BE2C (cell line): ENCODE results near the gene UGT1A3.

ENCODE experiments used
- DNase-seq: peaks from one replicate; pipeline ENCODE4 v3.0.0-alpha.2; 2020
- H3K27me3 ChIP-seq: fragments of 250-450 bp; sonication (Bioruptor Pico); 2 replicates; pipeline ENCODE4 v1.5.1; 2020; ENCODE audit warnings: mild to moderate bottlenecking
- H3K36me3 ChIP-seq: fragments of 250-450 bp; sonication (Bioruptor Pico); 2 replicates; pipeline ENCODE4 v1.5.1; 2020; ENCODE audit warnings: mild to moderate bottlenecking
- H3K4me1 ChIP-seq: fragments of 250-450 bp; sonication (Bioruptor Pico); 2 replicates; pipeline ENCODE4 v1.5.1; 2020
- H3K4me3 ChIP-seq: 2 replicates; pipeline ENCODE4 v1.5.1; 2011; ENCODE audit warnings: low read depth, low read length
- H3K9me3 ChIP-seq: fragments of 250-450 bp; sonication (Bioruptor Pico); 2 replicates; pipeline ENCODE4 v1.5.1; 2020
- CTCF ChIP-seq: IDR thresholded peaks from 2 replicates; pipeline ENCODE4 v1.5.1; 2012; ENCODE audit warnings: mild to moderate bottlenecking, low read depth, low read length

UGT1A3 gene

DNA sequence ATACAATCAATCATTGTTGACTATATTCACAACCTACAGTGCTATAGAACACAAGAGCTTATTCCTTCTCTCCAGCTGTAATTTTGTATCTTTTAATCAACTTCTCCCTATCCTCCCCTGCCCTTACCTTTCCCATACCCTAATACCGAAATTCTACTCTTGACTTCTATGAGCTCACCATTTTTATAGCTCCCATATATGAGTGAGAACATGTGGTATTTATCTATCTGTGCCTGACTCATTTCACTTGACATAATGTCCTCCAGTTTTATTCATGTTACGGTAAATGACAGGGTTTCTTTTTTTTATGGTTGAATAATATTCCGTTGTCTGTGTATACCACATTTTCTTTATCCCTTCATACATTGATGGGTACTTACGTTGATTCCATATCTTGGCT, 51.9 kb downstream of the UGT1A3 start:
- H3K9me3 ChIP-seq = no peaks in the 10 kb centered on the region
- H3K4me3 ChIP-seq = no peak overlapping the region
- no peaks in the 10 kb centered on the region; the same call in 1 of the 2 replicates for H3K27me3 ChIP-seq
- no peak for DNase-seq
- H3K4me1 ChIP-seq = no peaks in the 10 kb centered on the region
- no peak for TF ChIP-seq CTCF
- H3K36me3 ChIP-seq = no peaks in the 10 kb centered on the region

DNA sequence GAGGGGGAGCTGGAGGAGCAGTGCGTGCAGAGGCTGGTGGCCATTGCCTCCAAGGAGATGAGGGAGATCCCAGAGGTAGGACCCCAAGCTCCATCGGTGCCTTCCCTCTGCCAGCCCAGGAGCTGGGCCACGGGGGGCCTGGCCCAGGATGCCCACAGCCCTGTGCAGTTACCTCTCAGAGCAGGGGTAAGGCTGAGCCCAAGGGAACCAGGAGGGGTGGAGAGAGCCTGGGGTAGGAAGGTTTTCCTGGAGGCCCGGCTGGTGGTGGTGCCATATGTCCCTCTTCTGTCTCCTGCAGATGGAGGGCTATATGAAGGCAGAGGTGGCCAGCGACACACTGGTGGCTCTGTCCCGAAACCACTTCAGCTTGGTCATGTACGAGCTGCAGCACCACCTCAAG, 60.7 kb downstream of the UGT1A3 start:
- Histone ChIP-seq H3K9me3 (no peaks in the 10 kb centered on the region), H3K27me3 (no peaks in the 10 kb centered on the region), H3K36me3 (no peaks in the 10 kb centered on the region), H3K4me1 (no peaks in the 10 kb centered on the region), H3K4me3 (no peak overlapping the region)
- DNase-seq = no peak
- TF ChIP-seq CTCF = no peak

DNA sequence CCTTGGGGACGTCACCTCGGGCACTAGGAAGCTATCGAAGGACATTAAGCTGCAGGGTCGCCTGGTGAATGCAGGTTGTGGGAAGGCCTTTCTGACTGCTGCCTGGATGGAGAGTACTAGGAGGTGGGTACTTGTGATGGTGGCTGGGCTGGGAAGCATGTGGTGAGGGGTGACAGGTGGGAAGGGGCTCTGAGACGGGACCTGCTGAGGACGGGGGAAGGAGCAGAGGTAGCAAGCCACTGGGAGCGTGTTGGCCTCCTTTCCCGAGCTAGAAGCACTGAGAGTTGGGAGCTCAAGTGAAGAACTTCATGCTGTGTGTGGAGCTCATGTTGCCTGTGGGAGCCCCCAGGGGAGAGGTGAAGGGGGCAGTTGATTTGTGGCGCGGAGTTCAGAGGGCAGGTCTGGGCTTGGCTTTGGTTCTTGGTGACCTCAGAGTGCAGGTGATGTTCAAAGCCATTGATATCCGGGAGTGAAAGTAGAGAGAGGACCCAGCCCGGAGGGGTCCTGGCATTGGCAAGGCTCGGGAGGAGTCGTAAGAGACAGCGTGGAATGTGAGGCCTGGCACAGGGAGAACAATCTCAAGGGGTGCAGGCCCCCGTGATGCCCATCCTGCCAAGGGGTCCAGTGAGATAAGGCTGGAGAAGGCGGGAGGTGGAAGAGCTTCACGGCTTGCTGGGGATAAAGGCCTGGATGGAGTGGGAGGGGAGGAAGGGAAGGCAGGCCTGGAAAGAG, 62.5 kb downstream of the UGT1A3 start:
- DNase-seq = no peak
- Histone ChIP-seq H3K36me3 (no peaks in the 10 kb centered on the region), H3K9me3 (no peaks in the 10 kb centered on the region), H3K27me3 (no peaks in the 10 kb centered on the region), H3K4me1 (no peaks in the 10 kb centered on the region), H3K4me3 (no peak overlapping the region)
- TF ChIP-seq CTCF = no peak

DNA sequence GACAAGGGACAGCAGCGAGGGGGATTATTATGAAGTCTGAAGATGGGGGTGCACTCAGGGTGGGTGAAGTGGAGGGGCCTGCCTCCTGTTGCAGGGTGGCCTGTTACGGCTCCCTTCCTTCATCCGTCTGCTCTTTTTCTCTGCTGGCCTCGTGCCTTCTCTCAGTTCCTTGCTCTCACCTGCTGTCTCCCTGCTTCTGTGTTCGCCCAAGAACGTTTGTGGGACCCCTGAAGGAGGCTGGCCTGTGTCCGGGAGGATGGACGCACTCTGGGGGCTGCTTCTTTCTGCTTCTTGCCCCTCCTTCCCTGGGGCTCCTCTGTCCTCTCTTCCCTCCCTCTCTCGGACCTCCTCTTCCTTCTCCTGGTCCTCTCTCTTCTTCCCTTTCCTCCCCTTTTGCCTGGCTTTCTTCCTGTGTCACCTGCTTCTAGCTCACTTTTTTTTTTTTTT, 63.1 kb downstream of the UGT1A3 start:
- Histone ChIP-seq H3K4me1 (no peaks in the 10 kb centered on the region), H3K4me3 (no peak overlapping the region), H3K9me3 (no peaks in the 10 kb centered on the region), H3K36me3 (no peaks in the 10 kb centered on the region), H3K27me3 (no peaks in the 10 kb centered on the region)
- TF ChIP-seq CTCF = no peak
- DNase-seq = no peak

GRCh38 chr2:233792720-233793119, 63.9 kb downstream of the UGT1A3 start:
- Histone ChIP-seq H3K9me3 (no peaks in the 10 kb centered on the region), H3K4me3 (no peak overlapping the region), H3K36me3 (no peaks in the 10 kb centered on the region), H3K4me1 (no peaks in the 10 kb centered on the region), H3K27me3 (no peaks in the 10 kb centered on the region)
- no peak for TF ChIP-seq CTCF
- DNase-seq = no peak

DNA sequence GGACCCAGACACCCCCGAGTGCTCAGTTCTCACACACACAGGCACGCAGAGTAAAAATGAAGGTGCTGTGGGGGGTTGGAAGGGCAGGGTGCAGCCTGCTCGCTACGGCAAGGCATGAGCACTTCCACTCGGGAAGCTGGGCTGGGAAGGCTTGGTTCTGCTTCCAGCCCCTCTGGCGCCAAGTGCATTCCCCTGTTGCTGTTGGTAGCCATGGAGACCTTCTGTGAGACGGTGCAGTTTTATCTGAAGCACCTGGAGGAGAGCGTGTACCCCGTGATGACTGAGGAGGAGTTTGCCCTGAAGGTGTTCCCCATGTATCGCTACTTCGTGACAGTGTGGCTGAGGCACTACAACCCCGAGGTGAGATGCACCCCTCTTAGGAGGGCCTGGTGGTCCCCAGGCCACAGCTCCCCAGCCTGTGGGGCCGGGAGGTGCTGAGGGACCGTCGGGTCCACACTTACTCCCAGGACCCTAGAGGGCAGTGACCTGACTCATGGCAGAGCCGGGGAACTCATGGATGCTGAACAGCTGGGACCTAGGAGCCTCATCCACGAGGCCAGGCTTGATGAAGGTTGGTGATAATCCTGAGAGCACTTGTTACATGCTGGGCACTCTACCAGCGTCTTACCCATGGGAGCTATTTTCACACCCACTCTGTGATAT, 64.8 kb downstream of the UGT1A3 start:
- no peak for TF ChIP-seq CTCF
- Histone ChIP-seq H3K36me3 (no peaks in the 10 kb centered on the region), H3K27me3 (no peaks in the 10 kb centered on the region), H3K4me1 (no peaks in the 10 kb centered on the region), H3K9me3 (no peaks in the 10 kb centered on the region), H3K4me3 (no peak overlapping the region)
- DNase-seq = no peak
